Parathyroid adenoma (tissue), 2 donors: Measurements from ENCODE around the gene RGPD8.

Source experiments
- H2AFZ ChIP-seq: fragments of 300-600 bp; sonication (generic); one replicate; pipeline ENCODE4 v1.7.0; 2017; ENCODE audit warnings: antibody characterized with exemption, mild to moderate bottlenecking
- H3K27ac ChIP-seq: fragments of 300-600 bp; sonication (generic); one replicate; pipeline ENCODE4 v1.7.0; 2017
- H3K27me3 ChIP-seq: fragments of 300-600 bp; sonication (generic); one replicate; pipeline ENCODE4 v1.7.0; 2017; ENCODE audit warnings: low read length; ENCODE audit not compliant: control insufficient read depth, insufficient read depth
- H3K36me3 ChIP-seq: fragments of 300-600 bp; sonication (generic); one replicate; pipeline ENCODE4 v1.7.0; 2017; ENCODE audit warnings: low read length; ENCODE audit not compliant: control insufficient read depth, insufficient read depth
- H3K4me1 ChIP-seq: fragments of 300-600 bp; sonication (generic); one replicate; pipeline ENCODE4 v1.7.0; 2017; ENCODE audit warnings: control low read depth
- H3K4me2 ChIP-seq: fragments of 300-600 bp; sonication (generic); one replicate; pipeline ENCODE4 v1.7.0; 2017; ENCODE audit warnings: low read length
- H3K4me3 ChIP-seq: fragments of 300-600 bp; sonication (generic); one replicate; pipeline ENCODE4 v1.7.0; 2017; ENCODE audit warnings: low read depth, low read length
- H3K79me2 ChIP-seq: fragments of 300-600 bp; sonication (generic); one replicate; pipeline ENCODE4 v1.7.0; 2017; ENCODE audit warnings: control low read depth
- H3K9ac ChIP-seq: fragments of 300-600 bp; sonication (generic); one replicate; pipeline ENCODE4 v1.7.0; 2017; ENCODE audit warnings: mild to moderate bottlenecking
- H3K9me3 ChIP-seq: fragments of 300-600 bp; sonication (generic); one replicate; pipeline ENCODE4 v1.7.0; 2017; ENCODE audit warnings: low read length; ENCODE audit not compliant: control insufficient read depth
- CTCF ChIP-seq: fragments of 300-600 bp; sonication (generic); IDR thresholded peaks from one replicate; pipeline ENCODE4 v1.7.0; 2017; ENCODE audit warnings: antibody characterized with exemption, mild to moderate bottlenecking
- donor health status: primary hyperparathyroidism.

Gene RGPD8

GRCh38 chr2:112481050-112481527 is 47.6 kb upstream of the RGPD8 start:
- peak overlapping the region; percentile 70 for H3K4me3 ChIP-seq
- H3K36me3 ChIP-seq: no peaks in the 10 kb centered on the region
- TF ChIP-seq CTCF: peak; percentile 83
- H3K27me3 ChIP-seq: no peaks in the 10 kb centered on the region
- peaks cover 5% of the 10 kb centered on the region for H3K4me1 ChIP-seq
- peak overlapping the region; percentile 63 for H3K27ac ChIP-seq
- no peak overlapping the region for H3K9ac ChIP-seq
- H3K79me2 ChIP-seq: peaks cover 4% of the 10 kb centered on the region
- H3K9me3 ChIP-seq: no peaks in the 10 kb centered on the region
- peak overlapping the region; percentile 79 for H3K4me2 ChIP-seq
- H2AFZ ChIP-seq: peak overlapping the region; percentile 94

GRCh38 chr2:112480530-112481049 is 47.1 kb upstream of the RGPD8 start:
- Histone ChIP-seq H3K4me2 (peak overlapping the region; percentile 79), H3K36me3 (no peaks in the 10 kb centered on the region), H3K27ac (no peak overlapping the region), H3K9ac (no peak overlapping the region), H2AFZ (peak overlapping the region; percentile 94), H3K27me3 (no peaks in the 10 kb centered on the region), H3K4me3 (peak overlapping the region; percentile 70), H3K79me2 (peaks cover 2% of the 10 kb centered on the region), H3K9me3 (no peaks in the 10 kb centered on the region), H3K4me1 (peaks cover 5% of the 10 kb centered on the region)
- no peak for TF ChIP-seq CTCF

GRCh38 chr2:112476434-112476833 is 43.0 kb upstream of the RGPD8 start:
- H3K4me3 ChIP-seq: no peak overlapping the region
- H3K27ac ChIP-seq: no peak overlapping the region
- H3K79me2 ChIP-seq: no peaks in the 10 kb centered on the region
- H2AFZ ChIP-seq: no peak overlapping the region
- no peak overlapping the region for H3K9ac ChIP-seq
- no peak for TF ChIP-seq CTCF
- H3K4me2 ChIP-seq: no peak overlapping the region
- H3K36me3 ChIP-seq: no peaks in the 10 kb centered on the region
- H3K4me1 ChIP-seq: no peaks in the 10 kb centered on the region
- no peaks in the 10 kb centered on the region for H3K27me3 ChIP-seq
- H3K9me3 ChIP-seq: no peaks in the 10 kb centered on the region

GRCh38 chr2:112474844-112475486 is 41.5 kb upstream of the RGPD8 start:
- TF ChIP-seq CTCF: no peak
- H3K79me2 ChIP-seq: no peaks in the 10 kb centered on the region
- H3K4me2 ChIP-seq: no peak overlapping the region
- H3K9me3 ChIP-seq: no peaks in the 10 kb centered on the region
- H3K27me3 ChIP-seq: no peaks in the 10 kb centered on the region
- no peaks in the 10 kb centered on the region for H3K4me1 ChIP-seq
- H3K9ac ChIP-seq: no peak overlapping the region
- no peak overlapping the region for H2AFZ ChIP-seq
- no peak overlapping the region for H3K27ac ChIP-seq
- no peak overlapping the region for H3K4me3 ChIP-seq
- H3K36me3 ChIP-seq: no peaks in the 10 kb centered on the region
